CD4-positive, alpha-beta T cell (primary cell): ENCODE results near the gene PRMT7. TPM values are rescaled to one million over a fixed set of nuclear protein-coding genes. Genes with fewer than 3 reads are reported as not detected.

Source experiments
- ATAC-seq: fragments of 200-7000 bp; cut with Tn5 transposase; one replicate; pipeline ENCODE4 v1.10.0; 2022; ENCODE audit warnings: mild to moderate bottlenecking; ENCODE audit not compliant: poor library complexity
- CTCF ChIA-PET: fragments of 350-600 bp; sonication (Branson Sonifier 250); formaldehyde crosslinking; loops from one replicate; lab custom pipeline; 2021; ENCODE audit warnings: antibody characterized with exemption, inconsistent platforms; lab: Charles Lee
- POLR2A ChIA-PET: fragments of 350-600 bp; sonication (Branson Sonifier 250); formaldehyde crosslinking; loops from one replicate; lab custom pipeline; 2021; ENCODE audit warnings: antibody characterized with exemption, inconsistent platforms; lab: Charles Lee
- DNase-seq, 14 experiments: peaks; one replicate each; pipeline ENCODE4 v3.0.0-alpha.2; 2013 to 2020; ENCODE audit warnings: mixed read lengths in 2 of 14
- H3K27ac ChIP-seq, 2 donors: one replicate each; pipeline versions ENCODE4 v1.5.1 to v1.7.0; 2013; ENCODE audit warnings: low read length in 2 of 2, low read depth in 1 of 2, mild to moderate bottlenecking in 1 of 2
- H3K27me3 ChIP-seq, 2 experiments: 1 replicate in 1 of 2; 2 replicates in 1 of 2; pipeline versions ENCODE4 v1.6.1 to v1.7.0; 2013; ENCODE audit warnings: low read length in 2 of 2, control low read depth in 1 of 2, mild to moderate bottlenecking in 1 of 2, moderate library complexity in 1 of 2; ENCODE audit not compliant: insufficient read depth in 2 of 2, control insufficient read depth in 1 of 2
- H3K36me3 ChIP-seq: one replicate; pipeline ENCODE4 v1.6.1; 2013; ENCODE audit warnings: low read length, control low read depth; ENCODE audit not compliant: insufficient read depth
- H3K4me1 ChIP-seq: one replicate; pipeline ENCODE4 v1.6.1; 2013; ENCODE audit warnings: low read length, control low read depth; ENCODE audit not compliant: insufficient read depth
- H3K4me3 ChIP-seq: one replicate; pipeline ENCODE4 v1.5.1; 2013; ENCODE audit warnings: mild to moderate bottlenecking, low read length, moderate library complexity
- H3K9me3 ChIP-seq, 2 experiments: 1 replicate in 1 of 2; 2 replicates in 1 of 2; pipeline versions ENCODE4 v1.6.1 to v1.7.0; 2013; ENCODE audit warnings: low read length in 2 of 2, mild to moderate bottlenecking in 2 of 2, control low read depth in 1 of 2, moderate library complexity in 1 of 2; ENCODE audit not compliant: control insufficient read depth in 1 of 2, insufficient read depth in 1 of 2
- H3K27ac Mint-ChIP-seq: one replicate; pipeline ENCODE4 v1.8.0; 2020; ENCODE audit warnings: mixed read lengths
- H3K27me3 Mint-ChIP-seq: one replicate; pipeline ENCODE4 v1.8.0; 2021; ENCODE audit warnings: mixed read lengths
- H3K36me3 Mint-ChIP-seq: one replicate; pipeline ENCODE4 v1.8.0; 2021; ENCODE audit warnings: low read depth, mixed read lengths
- H3K4me1 Mint-ChIP-seq: one replicate; pipeline ENCODE4 v1.8.0; 2021; ENCODE audit warnings: low read depth, mixed read lengths
- H3K4me3 Mint-ChIP-seq: one replicate; pipeline ENCODE4 v1.8.0; 2020; ENCODE audit warnings: mild to moderate bottlenecking, mixed read lengths
- H3K9me3 Mint-ChIP-seq: one replicate; pipeline ENCODE4 v1.8.0; 2020; ENCODE audit warnings: mixed read lengths
- intact Hi-C, 2 experiments: fragments of 100-400 bp; cut with DNase I in 1 of 2; cut with micrococcal nuclease in 1 of 2; formaldehyde crosslinking; loops; one replicate each; pipeline versions ENCODE4 v1.15.1 to v1.9.0; 2023 to 2025; cut with DNase I, micrococcal nuclease
- total RNA-seq, 174 experiments: library from RNA in 2 of 174; stranded (reverse) in 2 of 174; gene quantifications; one replicate each; pipeline ENCODE4 v1.2.3 and lab custom pipeline; 2021 to 2026
- TF ChIP-seq, protein P1 (sequence below): fragments of 200-600 bp; IDR thresholded peaks from one replicate; pipeline ENCODE4 v1.8.0; 2022; ENCODE audit warnings: antibody characterized with exemption, mild to moderate bottlenecking

The PRMT7 gene
- total RNA-seq, 2 experiments from 2014 or later, result 46.3 to 51.0 TPM

- ATAC-seq, result no peak
- ChIA-PET CTCF (interaction anchor here (1.4 kb wide), 1 partner anchor 109 kb away, joined by 3 read pairs; no protein-coding TSS in a partner anchor), POLR2A (interaction anchor here (1.1 to 1.3 kb wide), 2 partner anchors 15 to 18 kb away, joined by 3 to 5 read pairs; no protein-coding TSS in a partner anchor)
- Mint-ChIP-seq H3K9me3 (no peaks in the 10 kb centered on the region), H3K4me3 (no peak overlapping the region), H3K4me1 (peaks cover 41% of the 10 kb centered on the region), H3K27ac (no peak overlapping the region), H3K36me3 (no peaks in the 10 kb centered on the region), H3K27me3 (no peaks in the 10 kb centered on the region)
- H3K4me1 ChIP-seq, result peaks cover 51% of the 10 kb centered on the region
- DNase-seq, result no peak
- no peak overlapping the region for H3K4me3 ChIP-seq
- H3K9me3 ChIP-seq, result no peaks in the 10 kb centered on the region
- H3K27ac ChIP-seq, result no peak overlapping the region
- intact Hi-C loops, result no loop called here
- no peaks in the 10 kb centered on the region for H3K36me3 ChIP-seq
- TF ChIP-seq, protein P1, sequence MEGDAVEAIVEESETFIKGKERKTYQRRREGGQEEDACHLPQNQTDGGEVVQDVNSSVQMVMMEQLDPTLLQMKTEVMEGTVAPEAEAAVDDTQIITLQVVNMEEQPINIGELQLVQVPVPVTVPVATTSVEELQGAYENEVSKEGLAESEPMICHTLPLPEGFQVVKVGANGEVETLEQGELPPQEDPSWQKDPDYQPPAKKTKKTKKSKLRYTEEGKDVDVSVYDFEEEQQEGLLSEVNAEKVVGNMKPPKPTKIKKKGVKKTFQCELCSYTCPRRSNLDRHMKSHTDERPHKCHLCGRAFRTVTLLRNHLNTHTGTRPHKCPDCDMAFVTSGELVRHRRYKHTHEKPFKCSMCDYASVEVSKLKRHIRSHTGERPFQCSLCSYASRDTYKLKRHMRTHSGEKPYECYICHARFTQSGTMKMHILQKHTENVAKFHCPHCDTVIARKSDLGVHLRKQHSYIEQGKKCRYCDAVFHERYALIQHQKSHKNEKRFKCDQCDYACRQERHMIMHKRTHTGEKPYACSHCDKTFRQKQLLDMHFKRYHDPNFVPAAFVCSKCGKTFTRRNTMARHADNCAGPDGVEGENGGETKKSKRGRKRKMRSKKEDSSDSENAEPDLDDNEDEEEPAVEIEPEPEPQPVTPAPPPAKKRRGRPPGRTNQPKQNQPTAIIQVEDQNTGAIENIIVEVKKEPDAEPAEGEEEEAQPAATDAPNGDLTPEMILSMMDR, result no peak
- no peaks in the 10 kb centered on the region for H3K27me3 ChIP-seq
These were observed 60.4 kb downstream of the PRMT7 start for GRCh38 chr16:68371276-68371651.

DNA sequence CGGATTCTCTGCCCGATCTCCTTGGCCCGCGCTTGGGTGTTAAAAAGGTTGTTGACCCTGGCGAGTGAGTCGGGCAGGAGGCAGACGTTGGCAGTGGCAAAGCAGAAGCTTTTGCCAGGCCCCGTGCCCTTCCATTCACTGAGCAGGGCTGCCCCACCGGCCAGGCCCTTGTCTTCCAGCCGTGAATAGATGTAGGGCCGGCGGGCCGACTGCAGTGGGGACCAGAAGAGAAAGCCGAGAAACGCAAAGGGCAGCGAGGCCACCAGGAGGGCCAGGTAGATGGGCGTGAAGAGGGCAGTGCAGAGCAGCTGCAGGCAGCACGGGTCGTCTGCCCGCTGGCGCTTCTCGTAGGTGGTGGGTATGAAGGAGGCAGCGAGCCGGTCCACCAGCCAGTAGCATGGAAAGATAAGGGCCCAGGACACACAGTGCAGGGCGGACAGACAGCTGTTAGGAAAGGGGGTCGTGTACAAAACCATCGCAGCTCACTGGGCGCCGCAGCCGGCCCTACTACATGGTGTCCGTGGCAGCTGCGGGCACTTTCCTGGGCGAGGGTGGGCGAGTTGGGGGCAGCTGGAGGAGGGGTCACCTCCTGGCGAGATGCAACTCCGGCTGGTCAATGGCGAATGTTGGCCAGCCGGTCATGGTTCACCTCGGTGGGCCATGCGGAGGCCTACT is 61.0 kb downstream of the PRMT7 start:
- CTCF ChIA-PET, result no interaction called here
- Mint-ChIP-seq H3K36me3 (no peaks in the 10 kb centered on the region), H3K27ac (no peak overlapping the region), H3K4me3 (no peak overlapping the region), H3K27me3 (no peaks in the 10 kb centered on the region), H3K4me1 (peaks cover 40% of the 10 kb centered on the region), H3K9me3 (no peaks in the 10 kb centered on the region)
- TF ChIP-seq, protein P1, result no peak
- peaks cover 49% of the 10 kb centered on the region for H3K4me1 ChIP-seq
- H3K27me3 ChIP-seq, result no peaks in the 10 kb centered on the region
- POLR2A ChIA-PET, result interaction anchor here (1.3 kb wide), 1 partner anchor 15 kb away, joined by 5 read pairs; no protein-coding TSS in a partner anchor
- H3K36me3 ChIP-seq, result no peaks in the 10 kb centered on the region
- no peak overlapping the region for H3K4me3 ChIP-seq
- intact Hi-C loops, result no loop called here
- H3K9me3 ChIP-seq, result no peaks in the 10 kb centered on the region
- DNase-seq (no peak), ATAC-seq (no peak)
- no peak overlapping the region for H3K27ac ChIP-seq

DNA sequence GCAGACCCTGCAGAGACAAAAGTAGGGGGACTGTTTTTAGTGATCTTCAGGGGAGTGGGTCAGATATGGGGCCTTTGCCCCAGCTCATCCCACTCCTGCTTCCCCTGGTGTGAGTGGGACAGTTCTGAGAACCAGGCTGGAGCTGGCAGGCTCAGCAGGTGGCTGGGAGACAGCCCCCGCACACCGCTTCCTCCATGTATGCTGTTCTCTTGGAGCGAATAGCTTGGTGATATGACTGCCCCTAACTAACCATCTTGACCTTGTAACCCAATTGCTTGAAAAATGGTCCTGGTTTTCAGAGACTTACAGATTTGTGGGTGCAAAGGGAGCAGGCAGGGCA is 61.5 kb downstream of the PRMT7 start:
- H3K4me1 ChIP-seq, result peaks cover 44% of the 10 kb centered on the region
- H3K27ac Mint-ChIP-seq, result no peak overlapping the region
- no peaks in the 10 kb centered on the region for H3K36me3 Mint-ChIP-seq
- H3K27ac ChIP-seq, result no peak overlapping the region
- no peaks in the 10 kb centered on the region for H3K9me3 Mint-ChIP-seq
- no peaks in the 10 kb centered on the region for H3K9me3 ChIP-seq
- intact Hi-C loops, result no loop called here
- DNase-seq (no peak), ATAC-seq (no peak)
- peaks cover 40% of the 10 kb centered on the region for H3K4me1 Mint-ChIP-seq
- no peaks in the 10 kb centered on the region for H3K27me3 ChIP-seq
- ChIA-PET POLR2A (no interaction called here), CTCF (no interaction called here)
- H3K4me3 Mint-ChIP-seq, result no peak overlapping the region
- TF ChIP-seq, protein P1, result no peak
- H3K27me3 Mint-ChIP-seq, result no peaks in the 10 kb centered on the region
- no peak overlapping the region for H3K4me3 ChIP-seq
- H3K36me3 ChIP-seq, result no peaks in the 10 kb centered on the region
